Stimulated activated naive CD8-positive, alpha-beta T cell treated with anti-CD3 and anti-CD28 coated beads, Interleukin-15, Interleukin-2, amounts not matched to agents 100 ng/mL and 50 ng/mL, for 24 hours (primary cell): Measurements from ENCODE around the gene FBN3.

ENCODE experiments used
- H3K27ac Mint-ChIP-seq: one replicate; pipeline ENCODE4 v1.8.0; 2021; ENCODE audit warnings: mild to moderate bottlenecking, mixed read lengths
- H3K27me3 Mint-ChIP-seq: one replicate; pipeline ENCODE4 v1.8.0; 2021; ENCODE audit warnings: mixed read lengths
- H3K36me3 Mint-ChIP-seq: one replicate; pipeline ENCODE4 v1.8.0; 2021; ENCODE audit warnings: low read depth, mixed read lengths
- H3K4me1 Mint-ChIP-seq: one replicate; pipeline ENCODE4 v1.8.0; 2021; ENCODE audit warnings: low read depth, mixed read lengths
- H3K4me3 Mint-ChIP-seq: one replicate; pipeline ENCODE4 v1.8.0; 2021; ENCODE audit warnings: mild to moderate bottlenecking, mixed read lengths
- H3K9me3 Mint-ChIP-seq: one replicate; pipeline ENCODE4 v1.8.0; 2021; ENCODE audit warnings: mixed read lengths

FBN3 gene

GRCh38 chr19:8075158-8076074 is 74.0 kb downstream of the FBN3 start:
- Mint-ChIP-seq H3K9me3 (peaks cover 10% of the 10 kb centered on the region), H3K4me3 (no peak overlapping the region), H3K4me1 (peaks cover 8% of the 10 kb centered on the region), H3K36me3 (no peaks in the 10 kb centered on the region), H3K27ac (no peak overlapping the region), H3K27me3 (no peaks in the 10 kb centered on the region)

GRCh38 chr19:8074501-8074900 is 74.9 kb downstream of the FBN3 start:
- H3K27ac Mint-ChIP-seq: no peak overlapping the region
- H3K4me1 Mint-ChIP-seq: peaks cover 8% of the 10 kb centered on the region
- peaks cover 17% of the 10 kb centered on the region for H3K9me3 Mint-ChIP-seq
- H3K4me3 Mint-ChIP-seq: no peak overlapping the region
- H3K27me3 Mint-ChIP-seq: no peaks in the 10 kb centered on the region
- H3K36me3 Mint-ChIP-seq: peaks cover 5% of the 10 kb centered on the region

- H3K4me1 Mint-ChIP-seq: peaks cover 8% of the 10 kb centered on the region
- no peak overlapping the region for H3K27ac Mint-ChIP-seq
- no peaks in the 10 kb centered on the region for H3K27me3 Mint-ChIP-seq
- no peak overlapping the region for H3K4me3 Mint-ChIP-seq
- H3K9me3 Mint-ChIP-seq: peaks cover 24% of the 10 kb centered on the region
- peaks cover 5% of the 10 kb centered on the region for H3K36me3 Mint-ChIP-seq
Measured at GRCh38 chr19:8071912-8072311, 77.5 kb downstream of the FBN3 start.

GRCh38 chr19:8069096-8069973 is 80.1 kb downstream of the FBN3 start:
- Mint-ChIP-seq H3K4me1 (peaks cover 14% of the 10 kb centered on the region), H3K9me3 (peaks cover 20% of the 10 kb centered on the region), H3K36me3 (peaks cover 5% of the 10 kb centered on the region), H3K27me3 (no peaks in the 10 kb centered on the region), H3K27ac (no peak overlapping the region), H3K4me3 (no peak overlapping the region)

GRCh38 chr19:8065875-8066261 is 83.5 kb downstream of the FBN3 start:
- peaks cover 6% of the 10 kb centered on the region for H3K4me1 Mint-ChIP-seq
- no peaks in the 10 kb centered on the region for H3K27me3 Mint-ChIP-seq
- peaks cover 5% of the 10 kb centered on the region for H3K36me3 Mint-ChIP-seq
- peaks cover 14% of the 10 kb centered on the region for H3K9me3 Mint-ChIP-seq
- H3K27ac Mint-ChIP-seq: no peak overlapping the region
- H3K4me3 Mint-ChIP-seq: no peak overlapping the region

GRCh38 chr19:8064911-8065874 is 84.2 kb downstream of the FBN3 start:
- Mint-ChIP-seq H3K27ac (no peak overlapping the region), H3K4me3 (no peak overlapping the region), H3K36me3 (peaks cover 3% of the 10 kb centered on the region), H3K9me3 (peaks cover 11% of the 10 kb centered on the region), H3K4me1 (peaks cover 6% of the 10 kb centered on the region), H3K27me3 (no peaks in the 10 kb centered on the region)

- H3K4me1 Mint-ChIP-seq: no peaks in the 10 kb centered on the region
- H3K36me3 Mint-ChIP-seq: no peaks in the 10 kb centered on the region
- no peak overlapping the region for H3K27ac Mint-ChIP-seq
- no peaks in the 10 kb centered on the region for H3K9me3 Mint-ChIP-seq
- H3K27me3 Mint-ChIP-seq: no peaks in the 10 kb centered on the region
- no peak overlapping the region for H3K4me3 Mint-ChIP-seq
Measured at GRCh38 chr19:8057545-8058270, 91.7 kb downstream of the FBN3 start.

GRCh38 chr19:8056533-8056932 is 92.9 kb downstream of the FBN3 start:
- Mint-ChIP-seq H3K27me3 (no peaks in the 10 kb centered on the region), H3K4me1 (peaks cover 8% of the 10 kb centered on the region), H3K9me3 (no peaks in the 10 kb centered on the region), H3K36me3 (no peaks in the 10 kb centered on the region), H3K27ac (no peak overlapping the region), H3K4me3 (no peak overlapping the region)

- no peaks in the 10 kb centered on the region for H3K36me3 Mint-ChIP-seq
- H3K9me3 Mint-ChIP-seq: no peaks in the 10 kb centered on the region
- no peak overlapping the region for H3K4me3 Mint-ChIP-seq
- H3K27me3 Mint-ChIP-seq: peaks cover 3% of the 10 kb centered on the region
- peaks cover 15% of the 10 kb centered on the region for H3K4me1 Mint-ChIP-seq
- H3K27ac Mint-ChIP-seq: no peak overlapping the region
Measured at GRCh38 chr19:8054169-8054568, 95.2 kb downstream of the FBN3 start.

GRCh38 chr19:8052464-8052859 is 96.9 kb downstream of the FBN3 start, which contains the start of gene CCL25:
Gene CCL25 (plus strand): TSS chr19:8052760. CDS start chr19:8053050, 290 bp downstream.
- Mint-ChIP-seq H3K36me3 (no peaks in the 10 kb centered on the region), H3K9me3 (no peaks in the 10 kb centered on the region), H3K4me3 (no peak within 1 kb of the TSS)

GRCh38 chr19:8050274-8051096 is 98.9 kb downstream of the FBN3 start:
- peaks cover 17% of the 10 kb centered on the region for H3K4me1 Mint-ChIP-seq
- peak overlapping the region; percentile 47 for H3K4me3 Mint-ChIP-seq
- H3K9me3 Mint-ChIP-seq: no peaks in the 10 kb centered on the region
- H3K27me3 Mint-ChIP-seq: peaks cover 4% of the 10 kb centered on the region
- no peaks in the 10 kb centered on the region for H3K36me3 Mint-ChIP-seq
- H3K27ac Mint-ChIP-seq: peak overlapping the region; percentile 61

More at GRCh38 chr19:8052464-8052859, 96.9 kb downstream of the FBN3 start, which contains the start of gene CCL25:
- Mint-ChIP-seq H3K27ac (no peak within 1 kb of the TSS), H3K4me1 (peaks cover 15% of the 10 kb centered on the region), H3K27me3 (peaks cover 4% of the 10 kb centered on the region)

GRCh38 chr19:8046569-8047165 is 102.7 kb downstream of the FBN3 start:
- Mint-ChIP-seq H3K9me3 (no peaks in the 10 kb centered on the region), H3K36me3 (no peaks in the 10 kb centered on the region), H3K4me1 (peaks cover 10% of the 10 kb centered on the region), H3K27ac (no peak overlapping the region), H3K4me3 (no peak overlapping the region), H3K27me3 (peaks cover 4% of the 10 kb centered on the region)
